Mesodermal cell (in vitro differentiated cells): Measurements from ENCODE around the gene NT5C3A.
A peak's percentile ranks its signal among the peaks of the same experiment; 100 is the strongest.
"Not testable (repeated sequence)": the region's sequence is repeated elsewhere in the genome, so short reads cannot be mapped to it uniquely, and the experiment has no call there.

Experiments
- H3K27ac ChIP-seq: 2 replicates; pipeline ENCODE4 v1.7.0; 2013; ENCODE audit warnings: mild to moderate bottlenecking, low read depth, low read length, moderate library complexity; ENCODE audit not compliant: severe bottlenecking
- H3K36me3 ChIP-seq: 2 replicates; pipeline ENCODE4 v1.7.1; 2013; ENCODE audit warnings: mild to moderate bottlenecking, low read length, moderate library complexity; ENCODE audit not compliant: control insufficient read depth, insufficient read depth
- H3K4me1 ChIP-seq: one replicate; pipeline ENCODE4 v1.7.1; 2013; ENCODE audit warnings: mild to moderate bottlenecking, low read length; ENCODE audit not compliant: insufficient read depth, control insufficient read depth, poor library complexity, severe bottlenecking
- H3K4me3 ChIP-seq: 2 replicates; pipeline ENCODE4 v1.7.0; 2013; ENCODE audit warnings: low read length, control low read depth, mild to moderate bottlenecking; ENCODE audit not compliant: insufficient read depth, poor library complexity, severe bottlenecking; ENCODE audit errors: extremely low read depth
- H3K9me3 ChIP-seq: 2 replicates; pipeline ENCODE4 v1.7.1; 2013; ENCODE audit warnings: mild to moderate bottlenecking, low read length, moderate library complexity; ENCODE audit not compliant: control insufficient read depth
- WGBS, 2 experiments: methylation state at CpG; one replicate each; pipeline ENCODE4 v1.1.5; 2013; ENCODE audit warnings: missing lambda C conversion rate in 2 of 2; ENCODE audit not compliant: insufficient coverage in 2 of 2; 5-methylcytosine and 5-hydroxymethylcytosine counted together

NT5C3A gene

DNA sequence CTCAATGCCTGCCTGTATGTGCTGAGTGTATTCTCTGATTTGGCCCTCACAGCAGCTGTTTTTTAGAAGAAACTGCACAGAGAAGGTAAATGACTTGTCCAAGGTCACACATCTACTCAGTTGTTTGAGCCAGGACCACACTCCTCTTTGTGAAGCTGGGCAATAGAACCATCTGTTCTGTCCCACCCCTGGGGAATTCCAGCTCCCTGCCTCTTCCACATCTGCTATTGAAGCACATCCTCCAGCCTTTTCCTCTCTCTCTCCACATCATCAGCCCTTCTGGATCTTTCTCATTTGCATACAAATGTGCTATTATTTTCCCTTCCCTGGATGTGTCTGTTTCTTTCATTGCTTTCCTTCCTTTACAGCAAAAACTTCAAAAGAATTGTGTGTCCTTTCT is 59.5 kb downstream of the NT5C3A start:
- H3K9me3 ChIP-seq, H3K36me3 ChIP-seq, H3K27ac ChIP-seq, H3K4me1 ChIP-seq, H3K4me3 ChIP-seq: not testable (repeated sequence)

DNA sequence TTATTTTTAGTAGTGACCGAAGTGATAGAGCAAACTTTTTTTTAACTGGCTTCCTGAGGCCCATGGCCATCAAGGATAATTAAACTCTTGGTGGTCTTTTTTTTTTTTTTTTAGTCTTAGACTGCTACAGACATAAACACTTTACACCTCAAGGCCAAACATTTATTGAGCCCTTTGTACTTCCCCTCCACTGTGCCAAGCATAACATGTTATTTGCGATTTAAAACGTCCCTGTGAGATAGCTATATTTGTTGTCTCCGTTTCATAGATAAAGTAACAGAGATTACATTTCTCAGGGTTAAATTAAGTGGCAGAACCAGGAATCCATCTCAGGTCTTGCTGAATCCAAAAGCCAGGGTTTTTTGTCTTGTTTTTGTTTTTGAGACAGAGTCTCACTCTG is 63.2 kb downstream of the NT5C3A start:
- WGBS, 2 experiments, result 100% methylated on average over 1 of the region's 4 CpGs; no CpG with 5 or more reads in 1 of the 2 experiments
- H3K4me3 ChIP-seq, H3K36me3 ChIP-seq, H3K9me3 ChIP-seq, H3K4me1 ChIP-seq: not testable (repeated sequence)
- H3K27ac ChIP-seq, result peak overlapping the region; percentile 82

DNA sequence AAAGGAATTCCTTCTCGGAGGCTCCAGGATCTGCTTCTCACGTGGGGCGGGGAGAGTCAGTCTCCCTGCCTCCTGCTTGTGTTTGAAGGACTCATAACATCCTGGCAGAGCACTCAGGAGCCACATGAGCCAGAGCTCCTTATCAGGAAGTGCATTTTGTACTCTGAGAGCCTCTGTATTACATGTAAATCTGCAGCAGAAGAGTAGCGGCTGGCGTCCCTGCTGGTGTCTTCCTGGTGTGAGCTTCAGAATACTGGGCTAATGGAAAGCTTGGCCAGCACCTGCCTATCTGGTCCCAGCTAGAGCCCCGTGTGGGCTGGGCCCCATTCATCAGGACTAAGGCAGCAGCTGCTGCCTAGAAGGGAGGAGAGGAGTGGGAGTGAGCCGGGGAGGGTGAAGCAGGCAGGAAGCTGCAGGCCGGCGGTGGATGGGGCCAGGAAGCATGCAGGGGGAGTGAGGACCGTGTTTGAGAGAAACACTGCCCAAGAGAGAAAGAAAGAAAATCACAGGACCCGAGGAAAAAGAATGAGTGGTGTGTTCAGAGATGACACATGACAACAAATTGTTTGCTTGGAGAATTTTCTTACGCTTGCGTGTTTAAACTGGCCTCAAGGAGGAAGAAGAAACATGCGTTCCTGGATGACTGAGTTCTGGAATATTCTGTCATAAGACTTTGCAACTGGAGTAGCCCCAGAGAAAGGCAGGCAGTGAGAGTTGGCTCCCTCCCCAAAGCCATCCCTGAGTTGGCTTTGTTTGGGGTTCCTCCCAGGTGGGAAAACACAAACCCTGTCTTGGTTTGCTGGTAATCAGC is 64.0 kb downstream of the NT5C3A start:
- peak overlapping the region; percentile 82 for H3K27ac ChIP-seq
- not testable (repeated sequence) for H3K9me3 ChIP-seq, H3K4me3 ChIP-seq, H3K4me1 ChIP-seq, H3K36me3 ChIP-seq
- 36 to 37% methylated on average over 10 to 12 of the region's 14 CpGs for WGBS, 2 experiments

DNA sequence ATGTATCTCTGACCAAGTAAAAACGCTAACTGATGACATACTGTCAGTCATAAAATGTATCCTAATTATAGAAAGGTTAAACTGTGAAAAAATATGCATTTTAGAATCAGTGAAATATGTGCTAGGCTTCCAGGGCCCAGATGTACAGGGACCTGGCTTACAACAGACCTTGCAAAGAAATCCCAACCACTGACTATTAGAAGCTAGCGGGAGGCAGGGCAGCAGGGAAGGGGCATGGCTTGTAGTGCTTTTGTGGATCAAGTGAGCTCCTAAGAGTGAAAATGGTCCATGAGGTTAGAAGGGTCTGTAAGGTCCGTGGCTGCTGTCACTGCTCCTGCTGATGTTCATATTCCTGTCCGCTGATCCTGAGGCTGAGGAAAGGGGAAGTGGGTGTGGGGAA is 64.6 kb downstream of the NT5C3A start:
- H3K9me3 ChIP-seq, H3K4me1 ChIP-seq, H3K36me3 ChIP-seq, H3K4me3 ChIP-seq: not testable (repeated sequence)
- no CpG with 5 or more reads among the region's 4 CpGs for WGBS, 2 experiments
- peak overlapping the region; percentile 82 for H3K27ac ChIP-seq

DNA sequence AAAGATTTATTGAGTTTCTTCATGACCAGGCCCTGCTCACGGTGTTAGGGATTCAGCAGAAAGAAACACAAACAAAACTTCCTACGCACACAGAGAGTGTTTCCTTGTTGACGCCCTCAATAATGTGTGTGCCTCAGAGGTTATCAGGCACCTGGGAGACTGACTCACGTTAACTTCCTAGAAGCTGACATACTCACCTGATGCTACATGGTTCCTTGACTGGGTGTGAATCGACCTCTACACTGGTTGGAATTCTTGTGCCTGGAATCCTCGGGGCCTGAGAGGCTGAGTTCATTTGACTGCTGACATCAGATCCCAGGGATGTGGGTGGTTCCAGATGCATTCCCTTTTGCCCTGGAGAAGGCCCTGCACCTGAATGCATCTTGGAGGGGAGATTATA is 69.8 kb downstream of the NT5C3A start:
- not testable (repeated sequence) for H3K36me3 ChIP-seq, H3K9me3 ChIP-seq, H3K4me1 ChIP-seq, H3K4me3 ChIP-seq, H3K27ac ChIP-seq
- 80% methylated on average over 1 of the region's 6 CpGs; no CpG with 5 or more reads in 1 of the 2 experiments for WGBS, 2 experiments

DNA sequence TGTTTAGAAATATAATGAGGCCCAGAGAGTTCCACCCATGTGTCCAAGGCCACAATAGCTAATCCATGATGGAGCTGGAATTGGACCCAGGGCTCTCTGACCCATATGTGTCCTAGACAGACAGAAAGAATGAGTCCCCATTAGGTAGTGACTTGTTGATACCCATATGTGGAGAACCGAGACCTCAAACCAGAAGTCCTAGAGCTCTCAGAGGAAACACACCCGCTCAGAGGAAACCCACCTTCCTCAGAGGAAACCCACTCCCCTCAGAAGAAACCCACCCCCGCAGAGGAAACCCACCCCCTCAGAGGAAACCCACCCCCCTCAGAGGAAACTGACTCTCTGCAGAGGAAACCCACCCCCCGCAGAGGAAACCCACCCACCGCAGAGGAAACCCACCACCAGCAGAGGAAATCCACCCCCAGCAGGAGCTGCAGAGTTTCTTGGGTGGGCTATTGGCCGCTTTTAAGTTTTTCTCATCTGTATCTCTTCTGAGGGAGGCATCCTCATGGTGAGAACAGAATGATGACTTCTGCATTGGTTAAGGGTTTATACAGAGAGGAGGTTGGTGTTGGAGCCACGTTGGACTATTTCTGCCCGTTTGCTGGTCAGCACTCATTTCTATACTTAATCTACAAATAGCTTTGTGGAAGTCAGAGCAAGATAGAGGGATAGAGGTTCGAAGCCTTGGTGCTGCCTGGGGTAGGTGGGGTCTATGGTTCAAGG is 70.4 kb downstream of the NT5C3A start:
- H3K27ac ChIP-seq, H3K36me3 ChIP-seq, H3K9me3 ChIP-seq, H3K4me1 ChIP-seq, H3K4me3 ChIP-seq: not testable (repeated sequence)
- WGBS, 2 experiments, result 100% methylated on average over 2 of the region's 9 CpGs; no CpG with 5 or more reads in 1 of the 2 experiments

DNA sequence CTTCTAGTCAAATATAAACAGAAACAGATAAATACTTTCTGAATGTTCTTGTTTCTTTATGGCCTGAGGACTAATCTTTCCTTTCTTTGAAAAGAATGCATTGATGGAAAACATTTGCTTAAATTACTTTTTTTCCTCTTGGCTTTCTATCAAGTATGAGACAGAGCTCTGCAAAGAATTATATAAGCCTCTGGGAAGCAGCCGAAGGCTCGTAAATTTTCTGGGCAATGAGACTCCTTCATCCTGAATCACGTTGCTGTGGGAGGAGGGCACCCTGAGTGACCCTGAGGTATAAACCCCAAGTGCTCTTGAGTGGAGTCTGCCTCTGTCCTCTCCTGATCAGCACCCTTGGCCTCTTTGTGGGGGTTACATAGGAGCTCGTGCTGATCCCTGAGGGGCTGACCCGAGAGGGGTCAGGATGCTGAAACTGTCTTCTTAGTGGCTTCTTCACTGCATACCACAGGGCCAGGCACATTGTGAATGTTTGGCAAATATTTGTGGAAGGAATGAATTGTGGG is 71.4 kb downstream of the NT5C3A start:
- not testable (repeated sequence) for H3K27ac ChIP-seq, H3K36me3 ChIP-seq, H3K9me3 ChIP-seq, H3K4me1 ChIP-seq, H3K4me3 ChIP-seq
- WGBS, 2 experiments, result no CpG with 5 or more reads among the region's 5 CpGs

DNA sequence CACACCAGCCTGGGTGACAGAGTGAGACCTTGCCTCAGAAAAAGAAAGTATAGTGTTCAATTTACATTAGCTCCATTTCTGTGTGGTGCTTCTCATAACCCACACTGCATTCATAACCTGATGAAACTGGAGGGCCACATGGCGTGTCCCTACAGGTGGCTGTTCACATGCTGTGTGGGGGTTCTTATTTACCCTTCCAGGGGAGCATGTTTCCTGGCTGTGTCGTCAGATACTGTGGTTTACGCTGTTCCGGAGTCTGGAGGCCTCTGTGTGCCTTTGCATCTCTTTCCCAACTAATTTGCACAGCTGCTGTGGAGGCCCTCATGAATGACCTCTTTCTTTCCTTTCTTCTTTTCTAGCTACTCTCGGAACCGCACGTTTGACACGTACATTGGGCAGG is 74.4 kb downstream of the NT5C3A start:
- H3K36me3 ChIP-seq, H3K4me1 ChIP-seq, H3K27ac ChIP-seq, H3K4me3 ChIP-seq, H3K9me3 ChIP-seq: not testable (repeated sequence)
- 80% methylated on average over 2 of the region's 8 CpGs; no CpG with 5 or more reads in 1 of the 2 experiments for WGBS, 2 experiments

DNA sequence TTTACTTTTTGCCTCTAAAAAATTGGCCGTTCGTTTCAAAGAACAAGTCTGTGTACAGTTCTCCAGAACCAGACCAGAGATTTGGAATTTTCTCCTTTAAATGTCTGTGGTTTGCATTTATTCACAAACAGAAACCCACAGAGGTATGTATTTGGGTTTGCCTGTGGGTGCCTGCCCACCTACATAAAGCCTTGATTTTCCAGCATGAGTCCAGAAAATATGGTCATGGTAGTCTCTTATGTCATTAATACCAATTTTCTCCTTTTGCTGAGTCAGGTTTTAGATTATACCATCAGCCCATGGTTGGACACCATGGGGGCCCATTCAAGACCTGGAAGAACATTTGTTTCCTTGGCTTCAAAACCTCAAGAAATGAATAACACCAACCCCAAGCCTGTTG is 82.7 kb downstream of the NT5C3A start:
- not testable (repeated sequence) for H3K4me3 ChIP-seq, H3K9me3 ChIP-seq, H3K4me1 ChIP-seq, H3K27ac ChIP-seq, H3K36me3 ChIP-seq
- WGBS, 2 experiments, result no CpG with 5 or more reads among the region's 2 CpGs

DNA sequence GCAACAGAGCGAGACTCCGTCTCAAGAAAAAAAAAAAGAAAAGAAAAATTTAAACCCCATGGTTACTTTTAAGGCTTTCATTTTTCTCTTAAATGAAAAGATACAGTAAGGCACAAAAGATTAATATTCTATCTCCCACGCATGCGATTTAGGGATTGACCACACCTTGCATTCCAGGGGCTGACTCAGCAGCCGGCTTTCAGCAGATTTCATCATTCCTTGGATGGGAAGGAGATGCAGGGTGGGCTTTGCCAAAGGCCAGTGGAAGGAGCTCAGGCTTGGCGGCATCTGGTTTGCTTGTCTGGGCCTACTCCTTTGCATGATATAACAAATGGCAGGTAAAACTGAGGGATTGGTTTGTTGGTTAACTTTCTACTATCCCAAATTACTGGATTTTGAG is 83.3 kb downstream of the NT5C3A start:
- not testable (repeated sequence) for H3K4me3 ChIP-seq, H3K4me1 ChIP-seq, H3K9me3 ChIP-seq, H3K36me3 ChIP-seq, H3K27ac ChIP-seq
- 40% methylated on average over 1 of the region's 6 CpGs; no CpG with 5 or more reads in 1 of the 2 experiments for WGBS, 2 experiments

DNA sequence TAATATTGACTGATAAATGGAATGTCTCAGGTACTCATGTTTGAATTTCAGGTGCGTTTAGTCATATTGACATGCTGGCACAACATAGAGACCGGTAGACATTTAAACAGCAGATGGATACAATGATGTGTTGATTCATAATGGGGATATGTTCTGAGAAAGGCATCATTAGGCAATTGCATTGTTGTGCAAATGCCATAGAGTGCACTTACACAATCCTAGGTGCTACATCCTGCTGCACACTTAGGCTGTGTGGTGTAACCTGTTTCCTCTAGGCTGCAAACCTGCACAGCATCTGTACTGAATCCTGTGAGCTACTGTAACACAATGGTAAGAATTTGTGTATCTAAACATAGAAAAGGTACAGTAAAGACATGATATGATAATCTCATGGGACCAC is 85.4 kb downstream of the NT5C3A start:
- H3K36me3 ChIP-seq, H3K4me3 ChIP-seq, H3K9me3 ChIP-seq, H3K4me1 ChIP-seq, H3K27ac ChIP-seq: not testable (repeated sequence)
- 83 to 100% methylated on average over 2 of the region's 2 CpGs for WGBS, 2 experiments
